ENCODE data around the gene SLC35A3.

- TF ChIP-seq CTCF (IDR thresholded peaks at IDR 0.05) (peak in 1 of 4 experiments; percentile 6), EP300 (IDR thresholded peaks at IDR 0.05) (no peak), POLR2A (IDR thresholded peaks at IDR 0.05) (no peak), POLR2AphosphoS5 (IDR thresholded peaks at IDR 0.05) (no peak)
Measured at GRCh38 chr1:100034470-100034869, 64.7 kb downstream of the SLC35A3 start.

Measured in sigmoid colon (tissue), 4 donors.